IPS DF 4.7 (cell line): ENCODE data around the gene UBASH3A.

ENCODE experiments used
- DNase-seq: peaks from one replicate; pipeline ENCODE4 v3.0.0-alpha.2; 2013; ENCODE audit warnings: low spot score; ENCODE audit errors: extremely low read depth

UBASH3A gene

DNA sequence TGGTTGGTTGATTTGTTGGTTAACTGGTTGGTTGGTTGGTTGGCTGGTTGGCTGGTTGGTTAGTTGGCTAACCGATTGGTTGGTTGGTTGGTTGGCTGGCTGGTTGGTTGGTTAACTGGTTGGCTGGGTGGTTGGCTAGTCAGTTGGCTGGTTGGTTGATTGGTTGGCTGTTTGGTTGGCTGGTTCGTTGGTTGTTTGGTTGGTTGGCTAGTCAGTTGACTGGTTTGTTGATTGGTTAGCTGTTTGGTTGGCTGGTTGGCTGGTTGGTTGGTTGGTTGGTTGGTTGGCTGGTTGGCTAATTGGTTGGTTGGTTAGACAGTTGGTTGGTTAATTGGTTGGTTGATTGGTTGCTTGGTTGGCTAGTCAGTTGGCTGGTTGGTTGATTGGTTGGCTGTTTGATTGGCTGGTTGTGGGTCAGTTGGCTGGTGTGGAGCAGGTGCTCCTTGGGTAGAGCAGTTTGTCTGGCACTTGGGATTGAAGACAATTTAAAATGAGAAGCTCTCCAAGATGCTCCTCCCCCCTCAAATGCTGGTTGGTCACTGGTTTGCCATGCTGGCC lies 85.4 kb downstream of the UBASH3A start:
- DNase-seq: no peak

DNA sequence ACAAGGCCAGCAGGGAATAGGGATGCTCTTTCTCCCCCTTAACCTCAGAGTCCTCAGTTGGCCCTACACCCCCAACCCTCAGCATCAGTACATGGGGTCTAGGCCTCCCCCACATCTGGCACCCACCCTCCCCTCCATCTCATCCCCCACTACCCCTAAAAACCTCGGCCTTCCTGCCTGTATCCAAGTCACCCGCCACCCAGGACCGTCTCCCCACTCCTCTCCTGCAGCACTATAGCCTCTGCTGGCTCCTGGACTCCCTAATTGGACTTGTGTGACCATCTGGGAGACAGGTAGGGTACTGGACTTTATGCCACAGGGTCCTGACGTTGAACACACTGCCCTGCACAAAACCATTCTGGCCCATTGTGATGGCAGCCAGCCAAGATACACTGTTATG lies 86.3 kb downstream of the UBASH3A start:
- DNase-seq: no peak

DNA sequence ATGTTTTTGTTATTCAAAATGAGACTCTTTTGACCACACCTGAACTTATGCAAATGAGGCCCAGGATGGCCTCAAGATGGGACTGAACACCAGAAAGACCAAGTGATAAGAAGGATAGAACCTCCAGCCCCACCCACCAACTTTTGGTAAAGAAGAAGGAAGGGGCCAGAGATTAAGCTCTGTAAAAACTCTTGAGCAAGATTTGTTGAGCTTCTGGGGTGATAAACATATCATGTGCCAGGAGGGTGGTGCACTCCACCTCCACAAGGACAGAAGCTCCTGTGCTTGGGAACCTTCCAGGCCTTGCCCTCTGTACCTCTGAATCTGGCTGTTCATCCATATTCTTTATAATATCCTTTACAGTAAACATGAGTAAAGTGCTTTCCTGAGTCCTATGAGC lies 87.0 kb downstream of the UBASH3A start:
- DNase-seq: no peak

DNA sequence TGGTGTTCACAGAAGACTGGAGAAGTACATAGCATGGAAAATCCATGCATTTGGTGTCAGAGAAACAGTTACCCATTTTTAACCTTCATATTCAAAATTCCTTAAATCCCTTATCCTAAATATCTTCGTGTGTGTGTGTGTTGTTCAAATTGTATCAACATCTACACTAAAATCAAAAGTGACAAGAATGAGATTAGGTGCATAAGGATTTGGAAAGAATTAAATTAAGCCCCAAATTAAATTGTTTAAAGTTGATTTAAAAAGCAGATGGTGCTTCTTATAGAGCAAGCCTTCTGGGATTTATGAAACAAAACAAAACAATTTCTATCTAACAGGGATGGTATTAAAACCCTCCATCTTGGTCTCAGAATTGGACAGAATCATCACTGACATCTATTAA lies 87.6 kb downstream of the UBASH3A start:
- DNase-seq: no peak

DNA sequence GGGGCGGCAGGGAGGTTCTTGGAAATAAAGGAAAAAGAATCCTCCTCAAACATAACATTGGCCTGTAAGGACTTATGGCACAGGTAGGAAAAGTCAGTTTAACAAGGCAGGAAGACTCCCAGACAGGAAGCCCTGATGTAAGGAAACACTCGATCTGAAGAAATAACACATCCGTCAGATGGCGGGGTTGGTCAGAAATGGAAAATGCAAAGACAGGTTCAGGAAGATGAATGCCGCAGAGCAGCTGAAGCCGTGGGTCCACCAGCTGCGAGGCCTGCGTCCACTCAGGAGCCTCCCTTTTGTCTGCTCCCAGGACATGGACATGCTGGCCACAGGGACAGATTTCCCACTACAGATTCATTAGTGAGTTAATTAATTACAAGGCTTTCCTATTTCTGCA lies 88.5 kb downstream of the UBASH3A start:
- no peak for DNase-seq

DNA sequence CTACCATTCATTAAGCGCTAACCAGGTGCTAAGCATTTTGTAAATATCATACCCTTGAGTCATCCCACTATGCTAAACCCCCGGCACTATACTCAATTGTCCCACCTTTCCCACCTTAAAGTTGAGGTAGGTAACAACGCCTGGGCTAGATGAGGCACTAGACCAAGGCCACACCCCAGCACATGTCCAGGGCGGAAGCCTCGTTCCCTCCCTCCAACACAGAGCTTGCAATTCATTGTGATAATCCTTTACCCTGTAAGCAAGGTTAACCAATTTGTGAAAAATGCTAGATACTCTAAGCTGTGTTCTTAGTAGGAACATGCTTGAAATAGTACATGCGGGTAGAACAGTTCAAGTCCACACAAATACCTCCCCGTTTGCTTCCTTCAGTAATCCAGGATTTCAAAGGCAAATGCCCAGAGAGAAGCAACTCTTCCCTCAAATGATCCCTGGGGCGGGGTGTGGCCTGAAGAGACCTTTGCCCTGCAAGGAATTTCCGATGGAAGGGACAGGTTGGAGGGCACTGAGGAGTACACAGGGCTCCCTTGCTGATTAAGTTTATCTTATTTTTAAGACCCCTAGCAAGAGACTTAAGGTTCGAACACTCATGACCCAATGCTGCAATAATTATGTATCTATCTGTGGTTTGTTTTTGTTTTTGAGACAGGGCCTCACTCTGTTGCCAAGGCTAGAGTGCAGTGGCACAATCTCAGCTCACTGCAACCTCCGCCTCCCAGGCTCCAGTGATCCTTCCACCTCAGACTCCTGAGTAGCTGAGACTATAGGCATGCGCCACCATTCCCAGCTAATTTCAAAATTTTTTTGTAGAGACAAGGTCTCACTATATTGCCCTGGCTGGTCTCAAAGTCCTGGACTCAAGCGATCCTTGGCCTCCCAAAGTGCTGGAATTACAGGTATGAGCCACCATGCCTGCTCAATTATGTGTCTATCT lies 89.7 kb downstream of the UBASH3A start:
- DNase-seq: no peak

DNA sequence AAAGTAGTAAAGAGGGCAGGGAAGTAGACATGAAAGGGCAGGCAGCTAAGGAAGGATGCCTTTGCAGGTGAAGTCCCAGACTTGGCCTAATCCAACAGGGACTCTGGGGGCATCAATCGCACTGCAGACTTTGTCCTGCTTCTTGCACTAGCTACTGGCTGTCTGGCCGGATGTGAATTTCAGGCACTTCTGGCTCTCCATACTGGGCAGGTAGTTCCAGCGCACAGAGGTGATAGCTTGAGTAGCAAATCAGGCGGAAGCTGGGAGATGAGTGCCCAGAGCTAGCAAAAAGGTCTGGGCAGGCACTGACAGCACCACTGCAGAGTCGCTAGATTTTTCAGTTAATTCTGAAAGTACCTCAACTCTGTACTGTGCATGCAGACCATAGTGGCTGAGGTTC lies 91.3 kb downstream of the UBASH3A start:
- no peak for DNase-seq

DNA sequence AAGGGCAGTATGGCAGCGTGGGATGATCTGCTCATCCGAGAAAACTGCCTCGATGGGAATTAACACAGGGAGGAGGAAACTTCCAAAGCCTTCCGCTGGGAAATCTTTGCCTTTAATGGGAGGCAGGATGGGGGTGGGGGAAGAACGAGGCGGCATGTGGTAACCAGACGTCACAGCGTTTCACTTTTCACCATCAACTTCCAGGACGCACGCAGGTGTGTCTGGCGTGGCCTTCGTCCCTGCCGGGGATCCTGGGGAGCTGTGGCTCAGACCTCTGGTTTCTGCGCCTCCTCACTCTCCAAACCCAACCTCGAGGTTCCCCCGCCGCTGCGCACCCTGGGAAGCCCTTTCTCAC lies 92.0 kb downstream of the UBASH3A start:
- no peak for DNase-seq

DNA sequence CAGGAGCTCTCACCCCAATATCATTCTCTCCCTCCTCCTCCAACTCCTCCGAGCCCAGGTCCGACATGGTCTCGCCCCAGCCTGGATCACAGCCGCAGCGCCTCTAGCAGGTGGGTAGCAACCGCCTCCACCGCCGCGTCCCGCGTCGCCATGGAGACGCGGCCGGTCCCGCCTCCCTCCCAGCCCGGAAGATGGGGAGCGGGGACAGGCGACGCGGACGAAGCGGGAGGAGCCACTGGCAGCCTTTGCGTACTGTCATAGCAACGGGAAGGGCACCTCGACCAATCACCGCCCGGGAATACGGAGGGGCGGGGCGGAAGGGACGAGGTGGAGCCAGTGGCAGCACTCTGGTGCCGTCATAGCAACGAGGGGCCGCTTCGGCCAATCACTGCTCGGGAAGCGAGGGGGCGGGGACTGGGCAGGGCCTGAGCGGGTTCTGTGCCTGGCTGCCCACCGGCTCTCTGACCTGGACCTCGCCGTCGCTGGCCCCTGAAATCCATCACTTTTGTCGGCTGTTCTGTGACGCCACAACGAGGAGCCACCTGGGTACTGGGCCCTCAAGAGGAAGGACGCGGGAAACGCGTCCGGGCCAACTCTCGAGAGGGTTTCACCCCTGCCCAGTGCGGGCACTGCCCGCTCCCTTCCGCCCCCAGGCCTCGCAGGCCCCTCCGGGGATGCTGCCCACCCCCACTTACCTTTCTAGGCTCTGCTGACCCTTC lies 92.6 kb downstream of the UBASH3A start, which contains the start of gene RSPH1:
RSPH1 (minus strand) TSS at position 105 of the 719 bp plus-strand sequence; CDS start at position 67, 38 bp downstream.
- peak; percentile 82 for DNase-seq

DNA sequence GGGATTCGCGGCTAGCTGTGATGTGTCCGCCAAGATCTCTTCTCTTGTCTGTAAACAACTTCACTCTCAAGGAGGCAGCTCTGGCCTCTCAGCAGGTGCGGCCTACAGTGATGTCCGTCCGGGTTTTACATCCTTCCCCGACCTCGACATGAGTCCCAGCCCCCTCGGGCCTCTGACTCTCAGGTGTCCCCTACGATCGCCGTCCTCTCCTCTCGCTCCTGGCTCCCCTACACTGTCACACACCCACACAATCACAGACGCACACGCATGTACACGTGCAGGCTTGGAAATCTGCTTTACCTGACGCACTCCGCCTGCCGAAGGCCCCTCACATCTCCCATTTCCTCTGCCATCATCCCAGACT lies 93.1 kb downstream of the UBASH3A start:
- DNase-seq: no peak
